ENCODE data around the gene SNRNP48. TPM values are rescaled to one million over a fixed set of nuclear protein-coding genes. Genes with fewer than 3 reads are reported as not detected.

SNRNP48 gene
- total RNA-seq, 5 donors from 2014 or later (not counting 1 experiment from before 2014, with no cell fraction given): 13.6 to 20.0 (median 17.7) TPM

DNA sequence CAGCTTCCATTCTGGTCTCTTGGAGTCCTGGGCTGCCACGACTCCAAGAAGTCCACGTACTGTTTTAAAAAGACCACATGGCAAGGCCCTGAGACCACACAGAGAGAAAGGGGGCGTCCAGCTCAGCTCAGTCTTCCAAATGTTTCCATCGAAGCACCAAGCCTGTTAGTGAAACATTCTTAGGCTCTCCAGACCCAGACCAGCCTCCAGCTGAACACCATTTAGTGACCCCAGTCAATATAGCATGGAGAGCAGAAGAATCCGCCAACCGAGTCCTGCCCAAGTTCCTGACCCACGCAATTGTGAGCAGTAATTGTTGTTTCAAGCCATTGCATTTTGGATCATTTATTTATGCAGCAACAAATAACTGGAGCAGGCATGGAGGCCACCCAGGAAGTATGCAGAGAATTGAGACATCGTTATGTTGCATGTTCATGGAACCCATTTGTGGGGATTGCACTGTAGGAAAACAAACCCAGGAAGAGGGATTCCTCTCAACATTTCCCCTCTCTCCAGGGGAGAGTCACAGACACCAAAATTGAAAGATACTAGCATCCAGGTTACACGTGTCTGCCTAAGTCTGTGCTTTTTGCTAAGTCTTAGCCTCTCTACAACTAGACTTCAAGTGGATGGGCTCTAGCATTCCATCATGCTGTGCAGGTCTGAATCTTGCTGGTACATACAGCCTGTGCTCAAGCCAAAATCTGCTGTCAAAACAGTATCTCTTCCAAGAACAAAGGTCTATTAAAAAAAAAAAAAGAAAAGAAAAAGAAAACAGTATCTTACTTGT lies 42.7 kb downstream of the SNRNP48 start:
- Mint-ChIP-seq H3K27ac (no peak overlapping the region), H3K27me3 (peaks cover 3 to 12% of the 10 kb centered on the region in 2 donors), H3K4me1 (no peaks in the 10 kb centered on the region), H3K36me3 (no peaks in the 10 kb centered on the region), H3K4me3 (no peak overlapping the region), H3K9me3 (no peaks in the 10 kb centered on the region)
- WGBS (ENCODE audit: insufficient coverage): 84% methylated on average over 7 of the region's 9 CpGs
- ChIA-PET CTCF (no interaction called here), POLR2A (interaction anchor here (0.6 to 0.7 kb wide), 2 partner anchors 15 to 47 kb away, joined by 3 to 5 read pairs; no protein-coding TSS in a partner anchor)
- Histone ChIP-seq H3K27ac (ENCODE audit: low read length) (no peak overlapping the region), H3K27me3 (replicated peaks in 1 of 2; ENCODE audit: control insufficient read depth in 2 of 2, extremely low read depth in 1 of 2, insufficient read depth in 2 of 2, low read length in 1 of 2) (peaks cover 0 to 9% of the 10 kb centered on the region in 2 experiments), H3K4me1 (ENCODE audit: control insufficient read depth in 1 of 2, extremely low read depth in 1 of 2, insufficient read depth in 2 of 2, low read length in 2 of 2) (no peaks in the 10 kb centered on the region), H3K4me3 (ENCODE audit: control insufficient read depth in 1 of 2, extremely low read depth in 1 of 2, low read length in 1 of 2) (no peak overlapping the region), H3K9me3 (no peaks in the 10 kb centered on the region), H3K36me3 (ENCODE audit: control insufficient read depth in 2 of 2, extremely low read depth in 1 of 2, insufficient read depth in 1 of 2, low read length in 1 of 2) (no peaks in the 10 kb centered on the region)
- DNase-seq (no peak), ATAC-seq (replicated peaks in 1 of 4) (no peak)

DNA sequence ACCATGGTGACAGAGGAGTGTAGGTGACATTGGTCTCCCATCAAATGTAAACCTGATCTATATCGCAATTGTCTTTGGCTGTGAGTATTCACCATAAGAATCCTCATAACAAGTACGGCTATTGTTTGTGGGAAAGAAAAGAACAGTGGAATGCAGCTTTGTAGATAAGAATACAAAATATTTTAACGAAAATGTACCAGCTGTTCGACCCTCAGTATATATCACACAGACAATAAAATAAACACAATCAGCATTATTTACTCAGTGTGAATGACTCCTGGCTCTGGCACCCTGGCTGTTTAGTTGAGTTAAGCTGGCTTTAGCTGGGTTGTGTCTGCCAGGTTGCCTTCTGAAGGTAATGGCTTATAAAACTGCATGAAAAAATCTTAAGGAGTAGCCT lies 43.4 kb downstream of the SNRNP48 start:
- POLR2A ChIA-PET: interaction anchor here in 1 of 2 donors (0.7 kb wide), 1 partner anchor 47 kb away, joined by 5 read pairs; no protein-coding TSS in a partner anchor

DNA sequence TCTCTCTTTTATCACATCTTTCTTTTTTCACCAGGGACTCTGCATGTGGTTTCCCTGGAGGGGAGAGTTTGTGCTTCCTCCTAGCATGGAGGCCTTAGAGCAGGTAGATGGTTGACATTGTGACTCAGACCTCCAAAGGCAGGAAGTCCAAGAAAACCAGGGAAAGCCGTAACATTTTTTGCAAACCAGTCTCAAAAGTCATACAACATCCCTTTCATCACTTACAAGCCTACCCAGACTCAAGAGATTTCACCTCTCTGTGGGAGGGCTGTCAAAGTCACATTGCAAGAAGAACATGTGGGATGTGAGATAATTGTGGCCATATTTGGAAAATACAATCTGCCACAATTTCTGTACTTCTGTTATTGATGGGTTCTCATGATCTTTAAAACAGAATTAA lies 46.2 kb downstream of the SNRNP48 start:
- no peak for DNase-seq
- peaks cover 6 to 10% of the 10 kb centered on the region in 2 donors for H3K27me3 Mint-ChIP-seq
- Histone ChIP-seq H3K27ac (ENCODE audit: low read length) (no peak overlapping the region), H3K4me1 (ENCODE audit: control insufficient read depth in 1 of 2, extremely low read depth in 1 of 2, insufficient read depth in 2 of 2, low read length in 2 of 2) (no peaks in the 10 kb centered on the region), H3K36me3 (ENCODE audit: control insufficient read depth in 2 of 2, extremely low read depth in 1 of 2, insufficient read depth in 1 of 2, low read length in 1 of 2) (no peaks in the 10 kb centered on the region), H3K9me3 (no peaks in the 10 kb centered on the region), H3K27me3 (replicated peaks in 1 of 2; ENCODE audit: control insufficient read depth in 2 of 2, extremely low read depth in 1 of 2, insufficient read depth in 2 of 2, low read length in 1 of 2) (peaks cover 0 to 3% of the 10 kb centered on the region in 2 experiments), H3K4me3 (ENCODE audit: control insufficient read depth in 1 of 2, extremely low read depth in 1 of 2, low read length in 1 of 2) (no peak overlapping the region)
- H3K4me3 Mint-ChIP-seq: no peak overlapping the region
- WGBS (ENCODE audit: insufficient coverage): no CpG with 5 or more reads among the region's 1 CpG
- H3K9me3 Mint-ChIP-seq: no peaks in the 10 kb centered on the region
- ATAC-seq (replicated peaks in 1 of 4): no peak
- H3K36me3 Mint-ChIP-seq: no peaks in the 10 kb centered on the region
- CTCF ChIA-PET: no interaction called here
- no peak overlapping the region for H3K27ac Mint-ChIP-seq
- H3K4me1 Mint-ChIP-seq: no peaks in the 10 kb centered on the region
- POLR2A ChIA-PET: no interaction called here

More for the DNA sequence above, 43.4 kb downstream of the SNRNP48 start:
- Mint-ChIP-seq H3K36me3 (no peaks in the 10 kb centered on the region), H3K27me3 (peaks cover 3 to 12% of the 10 kb centered on the region in 2 donors), H3K4me3 (no peak overlapping the region), H3K27ac (no peak overlapping the region), H3K4me1 (no peaks in the 10 kb centered on the region), H3K9me3 (no peaks in the 10 kb centered on the region)
- no peak for DNase-seq
- Histone ChIP-seq H3K9me3 (no peaks in the 10 kb centered on the region), H3K36me3 (ENCODE audit: control insufficient read depth in 2 of 2, extremely low read depth in 1 of 2, insufficient read depth in 1 of 2, low read length in 1 of 2) (no peaks in the 10 kb centered on the region), H3K27ac (ENCODE audit: low read length) (no peak overlapping the region), H3K4me3 (ENCODE audit: control insufficient read depth in 1 of 2, extremely low read depth in 1 of 2, low read length in 1 of 2) (no peak overlapping the region), H3K27me3 (replicated peaks in 1 of 2; ENCODE audit: control insufficient read depth in 2 of 2, extremely low read depth in 1 of 2, insufficient read depth in 2 of 2, low read length in 1 of 2) (peaks cover 0 to 9% of the 10 kb centered on the region in 2 experiments), H3K4me1 (ENCODE audit: control insufficient read depth in 1 of 2, extremely low read depth in 1 of 2, insufficient read depth in 2 of 2, low read length in 2 of 2) (no peaks in the 10 kb centered on the region)
- WGBS (ENCODE audit: insufficient coverage): no CpG with 5 or more reads among the region's 4 CpGs
- CTCF ChIA-PET: no interaction called here
- ATAC-seq (replicated peaks in 1 of 4): no peak

DNA sequence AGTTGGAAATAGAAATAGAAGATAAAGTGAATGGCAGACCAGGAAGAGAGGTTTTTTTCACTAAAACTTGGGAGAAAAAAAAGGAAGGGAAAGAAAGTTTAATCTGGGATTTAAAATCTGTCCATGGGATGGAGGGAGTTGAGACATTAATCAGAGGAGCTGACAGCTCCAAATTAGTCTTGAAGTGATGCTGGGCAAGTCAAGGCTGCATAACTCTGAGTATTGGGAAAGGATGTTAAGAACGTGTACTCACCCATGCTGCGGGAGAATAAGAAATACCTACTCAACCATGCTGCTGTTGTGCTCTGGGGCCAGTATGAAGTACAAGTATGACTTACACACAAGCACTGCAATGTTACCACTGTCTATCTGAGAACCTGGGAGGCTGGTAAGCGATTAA lies 47.5 kb downstream of the SNRNP48 start:
- H3K36me3 Mint-ChIP-seq: no peaks in the 10 kb centered on the region
- H3K4me1 Mint-ChIP-seq: no peaks in the 10 kb centered on the region
- POLR2A ChIA-PET: no interaction called here
- H3K9me3 Mint-ChIP-seq: no peaks in the 10 kb centered on the region
- H3K27me3 Mint-ChIP-seq: peaks cover 3 to 10% of the 10 kb centered on the region in 2 donors
- Histone ChIP-seq H3K27ac (ENCODE audit: low read length) (no peak overlapping the region), H3K36me3 (ENCODE audit: control insufficient read depth in 2 of 2, extremely low read depth in 1 of 2, insufficient read depth in 1 of 2, low read length in 1 of 2) (no peaks in the 10 kb centered on the region), H3K27me3 (replicated peaks in 1 of 2; ENCODE audit: control insufficient read depth in 2 of 2, extremely low read depth in 1 of 2, insufficient read depth in 2 of 2, low read length in 1 of 2) (peaks cover 0 to 3% of the 10 kb centered on the region in 2 experiments), H3K9me3 (no peaks in the 10 kb centered on the region), H3K4me3 (ENCODE audit: control insufficient read depth in 1 of 2, extremely low read depth in 1 of 2, low read length in 1 of 2) (no peak overlapping the region), H3K4me1 (ENCODE audit: control insufficient read depth in 1 of 2, extremely low read depth in 1 of 2, insufficient read depth in 2 of 2, low read length in 2 of 2) (no peaks in the 10 kb centered on the region)
- DNase-seq (no peak), ATAC-seq (replicated peaks in 1 of 4) (no peak)
- WGBS (ENCODE audit: insufficient coverage): no CpG with 5 or more reads among the region's 3 CpGs
- no peak overlapping the region for H3K27ac Mint-ChIP-seq
- H3K4me3 Mint-ChIP-seq: no peak overlapping the region
- CTCF ChIA-PET: no interaction called here

DNA sequence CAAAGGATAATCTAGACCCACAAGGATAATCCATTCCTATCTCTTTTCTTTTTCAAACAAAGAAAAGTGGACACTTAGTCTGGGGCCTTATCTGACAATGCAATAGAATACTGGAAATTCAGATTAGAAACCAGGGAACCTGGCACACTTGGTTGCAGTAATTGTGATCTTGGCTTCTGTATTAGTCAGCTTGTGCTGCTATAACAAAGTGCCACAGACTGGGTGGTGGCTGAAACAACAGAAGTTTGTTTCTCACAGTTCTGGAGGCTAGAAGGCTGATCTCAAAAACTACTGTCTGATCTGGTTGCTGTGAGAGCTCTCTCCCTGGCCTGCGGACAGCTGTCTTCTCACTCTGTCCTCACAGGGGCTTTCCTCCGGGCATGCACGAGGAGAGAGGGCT lies 49.4 kb downstream of the SNRNP48 start:
- Mint-ChIP-seq H3K27me3 (peaks cover 3 to 10% of the 10 kb centered on the region in 2 donors), H3K4me1 (no peaks in the 10 kb centered on the region), H3K27ac (no peak overlapping the region), H3K36me3 (no peaks in the 10 kb centered on the region), H3K9me3 (no peaks in the 10 kb centered on the region), H3K4me3 (no peak overlapping the region)
- 94% methylated on average over 3 of the region's 3 CpGs for WGBS (ENCODE audit: insufficient coverage)
- no peak for ATAC-seq (replicated peaks in 1 of 4)
- ChIA-PET CTCF (no interaction called here), POLR2A (no interaction called here)
- no peaks in the 10 kb centered on the region for H3K9me3 ChIP-seq
- H3K27me3 ChIP-seq (replicated peaks in 1 of 2; ENCODE audit: control insufficient read depth in 2 of 2, extremely low read depth in 1 of 2, insufficient read depth in 2 of 2, low read length in 1 of 2): peaks cover 0 to 3% of the 10 kb centered on the region in 2 experiments
- no peak for DNase-seq
- no peaks in the 10 kb centered on the region for H3K36me3 ChIP-seq (ENCODE audit: control insufficient read depth in 2 of 2, extremely low read depth in 1 of 2, insufficient read depth in 1 of 2, low read length in 1 of 2)
- H3K4me1 ChIP-seq (ENCODE audit: control insufficient read depth in 1 of 2, extremely low read depth in 1 of 2, insufficient read depth in 2 of 2, low read length in 2 of 2): no peaks in the 10 kb centered on the region
- H3K27ac ChIP-seq (ENCODE audit: low read length): no peak overlapping the region
- H3K4me3 ChIP-seq (ENCODE audit: control insufficient read depth in 1 of 2, extremely low read depth in 1 of 2, low read length in 1 of 2): no peak overlapping the region

DNA sequence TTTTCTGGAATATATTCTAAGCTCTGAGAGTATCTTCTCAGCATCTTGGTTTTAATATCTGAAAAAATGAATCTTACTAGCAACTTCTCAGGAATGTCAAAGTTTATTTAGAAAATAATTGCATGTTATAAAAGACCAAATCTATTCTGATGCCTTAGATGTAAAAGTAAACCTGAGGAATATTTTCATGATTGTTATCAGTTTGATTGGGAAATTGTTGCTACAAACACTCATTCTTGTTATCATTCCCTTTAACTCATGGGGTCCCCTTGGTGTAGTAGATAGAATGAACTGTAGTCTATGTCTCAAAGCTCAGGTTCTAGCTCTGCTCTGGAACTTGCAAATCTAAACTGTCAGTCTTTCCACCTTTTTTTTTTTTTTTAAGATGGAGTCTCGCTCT lies 50.0 kb downstream of the SNRNP48 start:
- Histone ChIP-seq H3K27me3 (replicated peaks in 1 of 2; ENCODE audit: control insufficient read depth in 2 of 2, extremely low read depth in 1 of 2, insufficient read depth in 2 of 2, low read length in 1 of 2) (peaks cover 0 to 3% of the 10 kb centered on the region in 2 experiments), H3K9me3 (no peaks in the 10 kb centered on the region), H3K27ac (ENCODE audit: low read length) (no peak overlapping the region), H3K4me3 (ENCODE audit: control insufficient read depth in 1 of 2, extremely low read depth in 1 of 2, low read length in 1 of 2) (no peak overlapping the region), H3K4me1 (ENCODE audit: control insufficient read depth in 1 of 2, extremely low read depth in 1 of 2, insufficient read depth in 2 of 2, low read length in 2 of 2) (no peaks in the 10 kb centered on the region), H3K36me3 (ENCODE audit: control insufficient read depth in 2 of 2, extremely low read depth in 1 of 2, insufficient read depth in 1 of 2, low read length in 1 of 2) (no peaks in the 10 kb centered on the region)
- ChIA-PET CTCF (no interaction called here), POLR2A (no interaction called here)
- no CpG with 5 or more reads among the region's 1 CpG for WGBS (ENCODE audit: insufficient coverage)
- Mint-ChIP-seq H3K27ac (no peak overlapping the region), H3K4me1 (no peaks in the 10 kb centered on the region), H3K36me3 (no peaks in the 10 kb centered on the region), H3K9me3 (no peaks in the 10 kb centered on the region), H3K4me3 (no peak overlapping the region), H3K27me3 (peaks cover 3 to 10% of the 10 kb centered on the region in 2 donors)
- ATAC-seq (replicated peaks in 1 of 4): no peak
- no peak for DNase-seq
